ENCODE measurements around the gene OR10D3. TPM values are rescaled to one million over a fixed set of nuclear protein-coding genes. Genes with fewer than 3 reads are reported as not detected.

Gene OR10D3
- total and polyA plus RNA-seq, 11 donors: not detected

DNA sequence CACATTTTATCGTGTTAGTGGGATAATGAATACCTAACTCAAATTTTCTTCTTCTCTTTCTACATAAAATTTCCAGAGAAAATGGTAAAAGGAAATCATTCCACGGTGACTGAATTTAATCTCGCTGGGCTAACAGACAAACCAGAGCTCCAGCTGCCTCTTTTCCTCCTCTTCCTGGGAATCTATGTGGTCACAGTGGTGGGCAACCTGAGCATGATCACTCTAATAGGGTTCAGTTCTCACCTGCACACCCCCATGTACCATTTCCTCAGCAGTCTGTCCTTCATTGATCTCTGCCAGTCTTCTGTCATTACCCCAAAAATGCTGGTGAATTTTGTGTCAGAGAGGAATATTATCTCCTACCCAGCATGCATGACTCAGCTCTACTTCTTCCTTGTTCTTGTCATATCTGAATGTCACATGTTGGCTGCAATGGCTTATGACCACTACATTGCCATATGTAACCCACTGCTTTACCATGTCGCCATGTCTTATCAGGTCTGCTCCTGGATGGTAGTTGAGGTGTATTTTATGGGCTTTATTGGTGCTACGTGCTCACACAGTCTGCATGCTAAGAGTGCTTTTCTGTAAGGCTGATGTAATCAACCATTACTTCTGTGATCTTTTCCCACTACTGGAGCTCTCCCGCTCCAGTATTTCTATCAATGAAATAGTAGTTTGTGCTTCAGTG, 24.1 kb downstream of the OR10D3 start:
- no peak for DNase-seq
- TF ChIP-seq, protein P1, sequence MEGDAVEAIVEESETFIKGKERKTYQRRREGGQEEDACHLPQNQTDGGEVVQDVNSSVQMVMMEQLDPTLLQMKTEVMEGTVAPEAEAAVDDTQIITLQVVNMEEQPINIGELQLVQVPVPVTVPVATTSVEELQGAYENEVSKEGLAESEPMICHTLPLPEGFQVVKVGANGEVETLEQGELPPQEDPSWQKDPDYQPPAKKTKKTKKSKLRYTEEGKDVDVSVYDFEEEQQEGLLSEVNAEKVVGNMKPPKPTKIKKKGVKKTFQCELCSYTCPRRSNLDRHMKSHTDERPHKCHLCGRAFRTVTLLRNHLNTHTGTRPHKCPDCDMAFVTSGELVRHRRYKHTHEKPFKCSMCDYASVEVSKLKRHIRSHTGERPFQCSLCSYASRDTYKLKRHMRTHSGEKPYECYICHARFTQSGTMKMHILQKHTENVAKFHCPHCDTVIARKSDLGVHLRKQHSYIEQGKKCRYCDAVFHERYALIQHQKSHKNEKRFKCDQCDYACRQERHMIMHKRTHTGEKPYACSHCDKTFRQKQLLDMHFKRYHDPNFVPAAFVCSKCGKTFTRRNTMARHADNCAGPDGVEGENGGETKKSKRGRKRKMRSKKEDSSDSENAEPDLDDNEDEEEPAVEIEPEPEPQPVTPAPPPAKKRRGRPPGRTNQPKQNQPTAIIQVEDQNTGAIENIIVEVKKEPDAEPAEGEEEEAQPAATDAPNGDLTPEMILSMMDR (IDR thresholded peaks at IDR 0.05): no peak
- no peak for TF ChIP-seq POLR2A (IDR thresholded peaks at IDR 0.05)
- H3K27ac ChIP-seq: no peak overlapping the region
- intact Hi-C loops (cut with DNase I): no loop called here
- no peak for ATAC-seq
- H3K4me3 ChIP-seq: no peak overlapping the region
- no peaks in the 10 kb centered on the region for H3K36me3 ChIP-seq
- no peaks in the 10 kb centered on the region for H3K4me1 ChIP-seq
- WGBS, 4 donors: 68 to 88% (median 75%) methylated on average over 6 of the region's 6 CpGs
- no peaks in the 10 kb centered on the region for H3K9me3 ChIP-seq
- H3K27me3 ChIP-seq: peaks cover 0 to 5% (median 0%) of the 10 kb centered on the region in 9 donors

DNA sequence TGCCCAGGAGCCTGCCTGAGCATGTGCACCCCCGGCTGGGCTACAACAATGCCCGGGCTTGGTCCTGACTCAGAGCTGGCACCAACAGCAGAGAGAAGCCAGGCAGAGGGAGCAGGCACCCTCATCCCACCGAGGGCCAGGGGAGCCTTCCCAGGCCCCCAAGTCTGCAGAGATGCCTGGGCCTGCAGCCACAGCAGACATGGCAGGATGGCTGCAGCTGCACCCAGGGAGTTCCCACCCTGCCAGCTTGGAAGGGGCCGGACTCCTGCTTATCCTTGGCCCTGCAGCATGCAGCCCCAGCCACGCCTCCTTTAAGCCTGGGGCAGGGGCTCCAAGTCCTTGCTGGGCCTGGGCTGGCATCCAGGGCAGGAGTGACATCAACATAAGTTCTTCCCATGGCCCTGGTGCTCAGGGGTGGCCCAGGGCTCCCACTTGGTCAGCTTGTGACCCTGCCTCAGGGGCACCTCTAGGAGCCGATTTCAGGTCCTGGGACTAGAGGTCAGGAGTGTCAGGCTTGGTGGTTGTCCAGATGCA, 26.7 kb downstream of the OR10D3 start:
- intact Hi-C loops (cut with DNase I): no loop called here
- ATAC-seq (peak in 1 of 4 donors; percentile 20), DNase-seq (no peak)
- no peaks in the 10 kb centered on the region for H3K9me3 ChIP-seq
- H3K36me3 ChIP-seq: no peaks in the 10 kb centered on the region
- H3K4me1 ChIP-seq: no peaks in the 10 kb centered on the region
- H3K27me3 ChIP-seq: peaks cover 0 to 5% (median 0%) of the 10 kb centered on the region in 9 donors
- no peak for TF ChIP-seq POLR2A (IDR thresholded peaks at IDR 0.05)
- TF ChIP-seq, protein P1 (IDR thresholded peaks at IDR 0.05): no peak
- no peak overlapping the region for H3K27ac ChIP-seq
- 79 to 100% (median 85%) methylated on average over 1 to 6 of the region's 6 CpGs for WGBS, 4 donors
- H3K4me3 ChIP-seq: no peak overlapping the region

DNA sequence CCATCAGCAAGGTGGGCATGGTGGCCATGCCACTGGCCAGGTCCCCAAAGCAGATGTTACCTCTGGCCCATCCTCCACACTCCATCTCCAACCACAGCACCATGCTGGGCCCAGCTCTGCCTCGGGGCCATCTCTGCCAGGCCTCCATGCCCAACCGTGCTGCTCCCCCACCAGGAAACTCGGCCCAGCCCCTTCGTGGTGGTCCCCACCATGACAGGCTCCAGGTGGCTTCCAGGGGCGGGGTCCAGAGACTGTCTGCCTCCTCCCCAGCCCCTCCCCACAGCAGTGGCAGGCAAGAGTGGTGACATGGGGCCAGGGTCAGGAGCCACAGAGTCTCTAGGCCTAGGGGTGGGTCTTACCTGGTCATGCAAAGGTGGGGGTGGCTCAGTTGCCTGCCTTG, 27.3 kb downstream of the OR10D3 start:
- no peak for DNase-seq

DNA sequence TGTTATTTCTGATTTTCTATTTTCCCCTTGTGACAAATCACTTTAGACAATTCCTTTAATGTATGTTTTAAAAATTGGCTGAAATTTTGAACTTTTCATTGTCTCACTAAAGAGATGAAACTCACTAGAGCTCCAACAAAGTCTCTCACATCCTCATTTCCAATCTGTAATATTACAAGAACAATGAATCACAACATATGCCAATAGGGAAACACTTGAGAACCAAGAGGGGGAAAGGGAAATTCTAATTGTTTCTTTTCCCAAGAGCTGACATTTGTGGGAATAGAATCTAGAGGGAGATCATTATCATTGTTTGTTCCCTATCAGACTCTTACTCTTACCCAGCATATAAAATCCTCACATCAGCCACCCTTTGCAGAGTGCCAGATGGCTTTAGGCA, 28.2 kb downstream of the OR10D3 start:
- no peaks in the 10 kb centered on the region for H3K9me3 ChIP-seq
- H3K4me3 ChIP-seq: no peak overlapping the region
- intact Hi-C loops (cut with DNase I): no loop called here
- H3K27me3 ChIP-seq: peaks cover 0 to 5% (median 0%) of the 10 kb centered on the region in 9 donors
- no peaks in the 10 kb centered on the region for H3K36me3 ChIP-seq
- TF ChIP-seq, protein P1 (IDR thresholded peaks at IDR 0.05): no peak
- TF ChIP-seq POLR2A (IDR thresholded peaks at IDR 0.05): no peak
- no peak for DNase-seq
- no peak overlapping the region for H3K27ac ChIP-seq
- no peak for ATAC-seq
- no peaks in the 10 kb centered on the region for H3K4me1 ChIP-seq

More for the DNA sequence above, 27.3 kb downstream of the OR10D3 start:
- Histone ChIP-seq H3K27ac (no peak overlapping the region), H3K27me3 (peaks cover 0 to 5% (median 0%) of the 10 kb centered on the region in 9 donors), H3K36me3 (no peaks in the 10 kb centered on the region), H3K9me3 (no peaks in the 10 kb centered on the region), H3K4me3 (no peak overlapping the region), H3K4me1 (no peaks in the 10 kb centered on the region)
- TF ChIP-seq, protein P1 (IDR thresholded peaks at IDR 0.05): no peak
- intact Hi-C loops (cut with DNase I): no loop called here
- 70 to 78% (median 77%) methylated on average over 5 of the region's 5 CpGs; no CpG with 5 or more reads in 1 of the 4 donors for WGBS, 4 donors
- no peak for ATAC-seq

Data from heart left ventricle (tissue), 16 donors.